Endodermal cell (in vitro differentiated cells): ENCODE results near the gene RNU5B-1. TPM values are rescaled to one million over a fixed set of nuclear protein-coding genes. Genes with fewer than 3 reads are reported as not detected.

Source experiments
- DNase-seq: peaks from one replicate; pipeline ENCODE4 v3.0.0-alpha.2; 2017
- H3K27ac ChIP-seq: 2 replicates; pipeline ENCODE4 v1.5.1; 2013; ENCODE audit warnings: mild to moderate bottlenecking, low read depth, low read length, moderate library complexity
- H3K27me3 ChIP-seq: 2 replicates; pipeline ENCODE4 v1.6.1; 2013; ENCODE audit warnings: mild to moderate bottlenecking, low read length, moderate library complexity; ENCODE audit not compliant: insufficient read depth, control insufficient read depth, poor library complexity, severe bottlenecking
- H3K36me3 ChIP-seq: 2 replicates; pipeline ENCODE4 v1.7.0; 2013; ENCODE audit warnings: mild to moderate bottlenecking, low read length, moderate library complexity; ENCODE audit not compliant: control insufficient read depth, insufficient read depth
- H3K4me1 ChIP-seq: one replicate; pipeline ENCODE4 v1.7.0; 2013; ENCODE audit warnings: low read length; ENCODE audit not compliant: control insufficient read depth, insufficient read depth
- H3K4me3 ChIP-seq: 2 replicates; pipeline ENCODE4 v1.5.1; 2013; ENCODE audit warnings: mild to moderate bottlenecking, low read length, moderate library complexity
- H3K9ac ChIP-seq: 2 replicates; pipeline ENCODE4 v1.6.1; 2013; ENCODE audit warnings: mild to moderate bottlenecking, low read length, moderate library complexity; ENCODE audit not compliant: poor library complexity, severe bottlenecking; ENCODE audit errors: extremely low read depth
- H3K9me3 ChIP-seq: 2 replicates; pipeline ENCODE4 v1.6.1; 2013; ENCODE audit warnings: mild to moderate bottlenecking, low read length, moderate library complexity; ENCODE audit not compliant: control insufficient read depth
- H3K27ac Mint-ChIP-seq: 2 replicates; pipeline ENCODE4 v1.8.0; 2020; ENCODE audit warnings: mixed read lengths
- H3K27me3 Mint-ChIP-seq: 2 replicates; pipeline ENCODE4 v1.8.0; 2021; ENCODE audit warnings: mild to moderate bottlenecking, mixed read lengths; ENCODE audit not compliant: insufficient read depth
- H3K36me3 Mint-ChIP-seq: 2 replicates; pipeline ENCODE4 v1.8.0; 2020; ENCODE audit warnings: low read depth, mixed read lengths
- H3K4me1 Mint-ChIP-seq: 2 replicates; pipeline ENCODE4 v1.8.0; 2020; ENCODE audit warnings: mixed read lengths
- H3K4me3 Mint-ChIP-seq: 2 replicates; pipeline ENCODE4 v1.8.0; 2020; ENCODE audit warnings: mild to moderate bottlenecking, moderate library complexity, mixed read lengths
- H3K9me3 Mint-ChIP-seq: 2 replicates; pipeline ENCODE4 v1.8.0; 2020; ENCODE audit warnings: mild to moderate bottlenecking, mixed read lengths
- WGBS, 2 experiments: methylation state at CpG; one replicate each; pipeline versions ENCODE4 v1.1.5 to v1.1.7; 2013; ENCODE audit warnings: missing lambda C conversion rate in 2 of 2, mixed read lengths in 1 of 2; ENCODE audit not compliant: insufficient coverage in 1 of 2, insufficient read length in 1 of 2; 5-methylcytosine and 5-hydroxymethylcytosine counted together
- total RNA-seq, 2 donors: library from RNA; stranded (reverse); fragmentation: NEBNext Ultra II Directional in 1 of 2; extraction: Animal tissue kit (Norgen Biotek cat#: 25700) in 1 of 2; gene quantifications; 2 replicates in 1 of 2; 3 replicates in 1 of 2; pipeline ENCODE4 v1.2.1, GENCODE V29; 2021
- TF ChIP-seq, protein P1 (sequence below): fragments of 200-600 bp; sonication (generic); conservative IDR thresholded peaks from 2 replicates; pipeline ENCODE4 v1.5.0; 2021; ENCODE audit warnings: antibody characterized with exemption, mild to moderate bottlenecking

The RNU5B-1 gene
- total RNA-seq, 2 donors from 2014 or later: 18.6 TPM; not detected in 1

DNA sequence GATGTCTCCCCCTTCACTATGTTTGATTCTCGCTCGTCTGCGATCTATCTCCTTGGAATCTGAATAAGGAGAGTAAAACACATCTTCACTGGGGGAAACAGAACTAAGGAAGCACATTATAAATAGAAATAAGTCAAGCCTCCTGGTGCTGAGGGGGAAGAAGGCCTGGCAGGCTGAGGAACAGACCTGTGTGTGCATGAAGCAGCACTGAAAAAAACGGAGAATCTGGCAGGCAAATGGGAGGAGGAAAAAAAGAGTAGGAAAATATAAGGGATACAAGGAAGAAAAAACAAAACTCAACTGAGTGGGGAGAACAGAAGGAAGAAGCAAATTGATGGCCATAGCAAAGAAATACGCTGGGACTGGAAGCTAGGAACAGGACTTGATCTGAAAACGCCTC, 43.5 kb upstream of the RNU5B-1 start:
- Histone ChIP-seq H3K4me1 (no peaks in the 10 kb centered on the region), H3K27me3 (no peaks in the 10 kb centered on the region), H3K9ac (no peak overlapping the region), H3K36me3 (peaks cover 10% of the 10 kb centered on the region), H3K9me3 (no peaks in the 10 kb centered on the region), H3K27ac (no peak overlapping the region), H3K4me3 (no peak overlapping the region)
- TF ChIP-seq, protein P1, sequence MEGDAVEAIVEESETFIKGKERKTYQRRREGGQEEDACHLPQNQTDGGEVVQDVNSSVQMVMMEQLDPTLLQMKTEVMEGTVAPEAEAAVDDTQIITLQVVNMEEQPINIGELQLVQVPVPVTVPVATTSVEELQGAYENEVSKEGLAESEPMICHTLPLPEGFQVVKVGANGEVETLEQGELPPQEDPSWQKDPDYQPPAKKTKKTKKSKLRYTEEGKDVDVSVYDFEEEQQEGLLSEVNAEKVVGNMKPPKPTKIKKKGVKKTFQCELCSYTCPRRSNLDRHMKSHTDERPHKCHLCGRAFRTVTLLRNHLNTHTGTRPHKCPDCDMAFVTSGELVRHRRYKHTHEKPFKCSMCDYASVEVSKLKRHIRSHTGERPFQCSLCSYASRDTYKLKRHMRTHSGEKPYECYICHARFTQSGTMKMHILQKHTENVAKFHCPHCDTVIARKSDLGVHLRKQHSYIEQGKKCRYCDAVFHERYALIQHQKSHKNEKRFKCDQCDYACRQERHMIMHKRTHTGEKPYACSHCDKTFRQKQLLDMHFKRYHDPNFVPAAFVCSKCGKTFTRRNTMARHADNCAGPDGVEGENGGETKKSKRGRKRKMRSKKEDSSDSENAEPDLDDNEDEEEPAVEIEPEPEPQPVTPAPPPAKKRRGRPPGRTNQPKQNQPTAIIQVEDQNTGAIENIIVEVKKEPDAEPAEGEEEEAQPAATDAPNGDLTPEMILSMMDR: no peak
- H3K9me3 Mint-ChIP-seq: no peaks in the 10 kb centered on the region
- no peak overlapping the region for H3K27ac Mint-ChIP-seq
- H3K4me1 Mint-ChIP-seq: no peaks in the 10 kb centered on the region
- 91 to 93% methylated on average over 4 to 5 of the region's 6 CpGs for WGBS, 2 experiments
- H3K27me3 Mint-ChIP-seq: no peaks in the 10 kb centered on the region
- no peak overlapping the region for H3K4me3 Mint-ChIP-seq
- peaks cover 10% of the 10 kb centered on the region for H3K36me3 Mint-ChIP-seq
- no peak for DNase-seq

DNA sequence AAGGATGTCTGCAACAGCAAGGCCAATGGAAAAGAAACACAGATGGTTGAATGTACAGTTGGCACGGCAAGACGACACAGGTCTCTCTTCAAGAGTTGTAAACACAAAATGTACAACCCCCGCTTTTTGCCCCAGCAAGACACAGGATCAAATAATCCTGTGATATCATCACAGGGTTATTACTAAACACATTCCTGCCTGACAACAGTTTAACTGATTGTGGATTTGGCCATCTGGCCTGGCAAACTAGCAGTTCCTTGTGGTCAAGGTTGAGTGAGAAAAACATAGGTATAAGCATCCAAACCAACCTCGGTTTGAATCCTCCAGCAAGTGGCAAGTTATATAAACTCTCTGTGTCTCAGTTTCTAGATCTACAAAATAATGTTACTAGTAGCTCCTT, 41.2 kb upstream of the RNU5B-1 start:
- Mint-ChIP-seq H3K4me3 (no peak overlapping the region), H3K27me3 (no peaks in the 10 kb centered on the region), H3K4me1 (no peaks in the 10 kb centered on the region), H3K27ac (no peak overlapping the region), H3K9me3 (no peaks in the 10 kb centered on the region), H3K36me3 (peaks cover 9% of the 10 kb centered on the region)
- peaks cover 10% of the 10 kb centered on the region for H3K36me3 ChIP-seq
- H3K27ac ChIP-seq: no peak overlapping the region
- H3K4me3 ChIP-seq: no peak overlapping the region
- H3K4me1 ChIP-seq: no peaks in the 10 kb centered on the region
- TF ChIP-seq, protein P1: no peak
- no peaks in the 10 kb centered on the region for H3K27me3 ChIP-seq
- no peak for DNase-seq
- 90 to 96% methylated on average over 4 of the region's 4 CpGs for WGBS, 2 experiments
- H3K9me3 ChIP-seq: no peaks in the 10 kb centered on the region
- no peak overlapping the region for H3K9ac ChIP-seq

DNA sequence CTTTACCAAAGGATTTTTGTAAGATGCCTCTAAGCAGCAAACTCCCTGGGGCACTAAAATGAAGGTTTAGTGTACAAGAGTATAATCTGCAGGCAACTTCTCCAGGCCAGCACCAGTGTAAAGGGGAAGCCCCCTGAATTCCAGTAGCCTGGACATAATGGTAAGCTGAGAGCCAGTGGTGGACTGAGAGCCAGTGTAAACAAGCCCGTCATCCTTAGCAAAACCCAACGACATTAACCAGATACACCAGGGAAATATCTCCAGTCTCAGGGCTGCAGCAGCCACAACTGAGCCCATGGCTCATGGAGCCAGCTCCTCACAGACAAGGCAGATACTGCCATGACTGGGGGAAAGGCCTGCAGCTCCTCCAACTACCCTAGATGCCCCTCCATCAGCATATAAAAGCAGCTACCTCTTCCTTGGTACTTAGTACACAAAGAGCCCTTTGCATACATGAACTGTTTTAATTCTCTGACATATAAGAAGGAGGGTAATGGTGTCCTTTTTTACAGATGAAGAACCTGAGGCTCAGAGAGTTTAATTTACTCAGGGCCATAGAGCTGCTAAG, 39.5 kb upstream of the RNU5B-1 start:
- peaks cover 7% of the 10 kb centered on the region for H3K36me3 Mint-ChIP-seq
- Histone ChIP-seq H3K27ac (no peak overlapping the region), H3K9me3 (no peaks in the 10 kb centered on the region), H3K27me3 (no peaks in the 10 kb centered on the region), H3K4me3 (no peak overlapping the region), H3K4me1 (no peaks in the 10 kb centered on the region), H3K9ac (no peak overlapping the region), H3K36me3 (no peaks in the 10 kb centered on the region)
- DNase-seq: no peak
- H3K9me3 Mint-ChIP-seq: no peaks in the 10 kb centered on the region
- no peak overlapping the region for H3K27ac Mint-ChIP-seq
- no peak overlapping the region for H3K4me3 Mint-ChIP-seq
- WGBS, 2 experiments: 91% methylated on average over 2 of the region's 2 CpGs; no CpG with 5 or more reads in 1 of the 2 experiments
- H3K4me1 Mint-ChIP-seq: no peaks in the 10 kb centered on the region
- H3K27me3 Mint-ChIP-seq: no peaks in the 10 kb centered on the region
- TF ChIP-seq, protein P1: no peak
